Kidney (tissue), 14 donors: ENCODE measurements around the gene GABBR2. TPM values are rescaled to one million over a fixed set of nuclear protein-coding genes. Genes with fewer than 3 reads are reported as not detected.

Experiments used
- DNase-seq, 5 donors: peaks; one replicate each; pipeline ENCODE4 v3.0.0-alpha.2; 2013 to 2020
- FAIRE-seq: peaks from 2 replicates; lab custom pipeline; 2012; peaks lifted over from hg19 to GRCh38; lab: Jason Lieb, UNC
- H3K27ac ChIP-seq, 2 donors: one replicate each; pipeline ENCODE4 v1.7.0; 2013; ENCODE audit warnings: low read depth in 2 of 2, low read length in 2 of 2, inconsistent platforms in 1 of 2
- H3K27me3 ChIP-seq: one replicate; pipeline ENCODE4 v1.7.1; 2013; ENCODE audit warnings: low read length, inconsistent platforms; ENCODE audit not compliant: control insufficient read depth, insufficient read depth
- H3K36me3 ChIP-seq, 3 donors: one replicate each; pipeline versions ENCODE4 v1.7.0 to v1.7.1; 2013; ENCODE audit warnings: low read length in 3 of 3, control low read depth in 1 of 3, inconsistent platforms in 1 of 3; ENCODE audit not compliant: insufficient read depth in 3 of 3, control insufficient read depth in 2 of 3
- H3K4me1 ChIP-seq, 3 donors: one replicate each; pipeline versions ENCODE4 v1.7.0 to v1.7.1; 2013; ENCODE audit warnings: low read length in 3 of 3, inconsistent platforms in 1 of 3, low read depth in 1 of 3; ENCODE audit not compliant: control insufficient read depth in 2 of 3, insufficient read depth in 2 of 3
- H3K4me3 ChIP-seq, 3 donors: one replicate each; pipeline versions ENCODE4 v1.7.0 to v1.8.1; 2013; ENCODE audit warnings: low read length in 3 of 3, control low read depth in 1 of 3, inconsistent platforms in 1 of 3
- H3K9ac ChIP-seq, 3 donors: one replicate each; pipeline versions ENCODE4 v1.7.0 to v1.7.1; 2013; ENCODE audit warnings: low read length in 3 of 3, control low read depth in 1 of 3, inconsistent platforms in 1 of 3
- H3K9me3 ChIP-seq, 3 donors: one replicate each; pipeline versions ENCODE4 v1.7.0 to v1.7.1; 2013; ENCODE audit warnings: low read length in 3 of 3, control low read depth in 1 of 3, inconsistent platforms in 1 of 3; ENCODE audit not compliant: control insufficient read depth in 2 of 3, insufficient read depth in 1 of 3
- intact Hi-C: fragments of 100-400 bp; cut with DNase I; formaldehyde crosslinking; loops from one replicate; pipeline ENCODE4 v1.11.1; 2022
- polyA plus RNA-seq: library from polyadenylated mRNA; stranded (reverse); fragments of 350-450 nt; fragmentation: Illumina TruSeq; extraction: RNeasy Lipid Tissue Mini Kit (QIAGEN cat#74804); gene quantifications from one replicate; pipeline ENCODE4 v1.2.3, GENCODE V29; 2014; ENCODE audit warnings: low read depth, low replicate concordance; ENCODE audit not compliant: insufficient read depth
- total RNA-seq: library from RNA; stranded (reverse); fragmentation: NEBNext Ultra II Directional; extraction: Animal tissue kit (Norgen Biotek cat#: 25700); gene quantifications from one replicate; pipeline ENCODE4 v1.2.1, GENCODE V29; 2021
- TF ChIP-seq, protein P1 (sequence below): IDR thresholded peaks from 3 replicates; pipeline ENCODE4 v1.5.1; 2012; ENCODE audit warnings: mild to moderate bottlenecking, moderate library complexity, borderline replicate concordance; ENCODE audit not compliant: insufficient read depth; ENCODE audit errors: extremely low read depth
- donor health status: control.
- donor health status: control.
- donor health status: control.
- donor health status: control.
- donor health status: control.
- donor health status: DM: yes; HTN: yes; CAD: no.
- donor health status: Normal renal cell carcinoma (clear cell type).

Gene GABBR2
- total and polyA plus RNA-seq, 2 donors from 2014 or later = 0.06 TPM; not detected in 1

DNA sequence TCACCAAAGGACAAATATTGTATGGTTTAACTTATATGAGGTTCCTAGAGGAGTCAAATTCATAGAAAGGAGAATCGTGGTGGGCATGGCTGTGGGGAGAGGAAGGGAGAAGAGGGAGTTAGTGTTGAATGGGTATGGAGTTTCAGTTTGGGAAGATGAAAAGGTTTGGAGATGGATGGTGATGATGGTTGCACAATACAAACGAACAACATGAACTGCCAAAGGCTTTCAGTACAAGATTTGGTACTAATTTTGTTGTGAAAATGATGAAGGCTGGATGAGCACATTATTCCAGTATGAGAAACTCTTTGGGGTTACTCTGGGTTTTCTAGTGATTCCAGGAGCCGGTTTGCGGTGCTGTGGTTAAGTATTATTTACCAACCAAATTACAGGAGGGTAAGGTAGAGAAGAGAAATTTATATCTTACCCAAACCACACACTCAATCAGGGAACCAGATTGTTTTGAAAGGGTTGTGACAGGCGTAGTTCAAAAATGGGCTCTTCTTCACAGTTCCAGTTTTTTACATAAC lies 341.3 kb downstream of the GABBR2 start:
- Histone ChIP-seq H3K9me3 (peaks cover 2 to 15% (median 2%) of the 10 kb centered on the region in 3 donors), H3K36me3 (no peaks in the 10 kb centered on the region), H3K9ac (no peak overlapping the region), H3K27ac (no peak overlapping the region), H3K27me3 (no peaks in the 10 kb centered on the region), H3K4me1 (no peaks in the 10 kb centered on the region), H3K4me3 (no peak overlapping the region)
- DNase-seq (no peak), FAIRE-seq (no peak)
- TF ChIP-seq, protein P1, sequence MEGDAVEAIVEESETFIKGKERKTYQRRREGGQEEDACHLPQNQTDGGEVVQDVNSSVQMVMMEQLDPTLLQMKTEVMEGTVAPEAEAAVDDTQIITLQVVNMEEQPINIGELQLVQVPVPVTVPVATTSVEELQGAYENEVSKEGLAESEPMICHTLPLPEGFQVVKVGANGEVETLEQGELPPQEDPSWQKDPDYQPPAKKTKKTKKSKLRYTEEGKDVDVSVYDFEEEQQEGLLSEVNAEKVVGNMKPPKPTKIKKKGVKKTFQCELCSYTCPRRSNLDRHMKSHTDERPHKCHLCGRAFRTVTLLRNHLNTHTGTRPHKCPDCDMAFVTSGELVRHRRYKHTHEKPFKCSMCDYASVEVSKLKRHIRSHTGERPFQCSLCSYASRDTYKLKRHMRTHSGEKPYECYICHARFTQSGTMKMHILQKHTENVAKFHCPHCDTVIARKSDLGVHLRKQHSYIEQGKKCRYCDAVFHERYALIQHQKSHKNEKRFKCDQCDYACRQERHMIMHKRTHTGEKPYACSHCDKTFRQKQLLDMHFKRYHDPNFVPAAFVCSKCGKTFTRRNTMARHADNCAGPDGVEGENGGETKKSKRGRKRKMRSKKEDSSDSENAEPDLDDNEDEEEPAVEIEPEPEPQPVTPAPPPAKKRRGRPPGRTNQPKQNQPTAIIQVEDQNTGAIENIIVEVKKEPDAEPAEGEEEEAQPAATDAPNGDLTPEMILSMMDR = no peak
- intact Hi-C loops = no loop called here

DNA sequence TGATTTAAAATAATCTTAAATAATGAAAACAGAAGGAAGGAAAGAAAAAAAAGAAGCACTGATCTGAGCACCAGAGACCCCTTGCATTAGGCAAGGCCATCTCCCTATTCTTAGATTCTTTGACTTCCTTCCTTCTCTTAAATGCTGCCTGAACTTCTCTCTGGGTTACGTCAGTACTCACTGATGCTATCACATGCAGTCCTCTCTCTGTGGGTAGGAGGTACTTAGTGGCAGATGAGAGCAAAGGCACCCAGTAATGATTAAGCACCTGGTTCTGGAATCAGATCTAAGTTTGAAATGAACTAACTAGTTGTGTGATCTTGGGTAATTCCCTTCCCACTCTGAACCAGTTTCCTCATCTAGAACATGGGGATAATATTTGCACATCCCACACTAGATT lies 343.0 kb downstream of the GABBR2 start:
- peaks cover 2 to 15% (median 2%) of the 10 kb centered on the region in 3 donors for H3K9me3 ChIP-seq
- H3K4me3 ChIP-seq = no peak overlapping the region
- no peak for DNase-seq
- H3K4me1 ChIP-seq = no peaks in the 10 kb centered on the region
- H3K9ac ChIP-seq = no peak overlapping the region
- H3K27me3 ChIP-seq = no peaks in the 10 kb centered on the region
- TF ChIP-seq, protein P1 = no peak
- FAIRE-seq = no peak
- intact Hi-C loops = no loop called here
- no peak overlapping the region for H3K27ac ChIP-seq
- H3K36me3 ChIP-seq = no peaks in the 10 kb centered on the region

DNA sequence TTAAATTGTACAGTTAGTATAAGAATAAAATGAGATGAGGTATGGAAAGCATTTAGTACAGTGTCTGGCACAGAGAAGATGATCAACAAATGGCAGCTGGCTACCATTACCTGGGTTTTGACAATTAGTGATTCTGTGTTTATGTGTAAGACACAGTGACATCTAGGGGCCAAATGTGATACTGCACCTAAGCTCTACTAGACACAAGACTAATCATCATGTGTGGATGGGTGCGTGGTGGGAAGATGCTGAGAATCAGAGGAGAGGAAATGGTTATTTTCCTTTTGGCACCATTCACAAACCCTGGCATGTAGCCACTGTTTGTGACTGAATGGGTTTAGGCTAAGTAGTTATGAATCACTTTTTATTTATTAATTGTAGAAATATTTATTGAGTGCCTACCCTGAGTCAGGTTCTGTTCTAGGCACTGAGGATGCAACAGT lies 343.5 kb downstream of the GABBR2 start:
- H3K36me3 ChIP-seq = no peaks in the 10 kb centered on the region
- TF ChIP-seq, protein P1 = no peak
- no peak overlapping the region for H3K9ac ChIP-seq
- no peak overlapping the region for H3K4me3 ChIP-seq
- H3K27me3 ChIP-seq = no peaks in the 10 kb centered on the region
- H3K27ac ChIP-seq = no peak overlapping the region
- DNase-seq (no peak), FAIRE-seq (no peak)
- H3K4me1 ChIP-seq = no peaks in the 10 kb centered on the region
- intact Hi-C loops = no loop called here
- peaks cover 2 to 15% (median 2%) of the 10 kb centered on the region in 3 donors for H3K9me3 ChIP-seq

DNA sequence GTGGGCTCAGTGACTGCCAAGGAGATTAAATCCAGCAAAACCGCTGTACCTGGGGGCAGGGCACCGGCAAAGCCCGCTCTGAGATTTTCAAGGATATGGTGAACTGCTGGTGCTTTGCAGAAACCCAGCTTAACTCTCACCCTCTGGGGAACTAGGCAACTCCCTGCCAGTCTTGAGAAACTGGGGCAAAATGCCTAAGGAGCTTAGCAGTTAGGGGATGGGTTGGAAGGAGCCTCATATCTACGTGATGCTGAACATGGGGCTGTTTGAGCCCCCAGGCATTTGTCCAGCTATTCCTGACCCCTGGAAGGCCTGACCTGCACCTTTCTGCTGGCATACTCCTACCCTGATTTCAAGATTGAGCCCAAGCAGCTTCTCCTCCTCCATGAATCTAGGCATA lies 344.6 kb downstream of the GABBR2 start:
- no peak overlapping the region for H3K27ac ChIP-seq

More for the DNA sequence above, 344.6 kb downstream of the GABBR2 start:
- peaks cover 2 to 15% (median 2%) of the 10 kb centered on the region in 3 donors for H3K9me3 ChIP-seq
- no peaks in the 10 kb centered on the region for H3K4me1 ChIP-seq
- DNase-seq = no peak
- TF ChIP-seq, protein P1 = no peak
- no peak overlapping the region for H3K4me3 ChIP-seq
- FAIRE-seq = no peak
- intact Hi-C loops = no loop called here
- no peaks in the 10 kb centered on the region for H3K36me3 ChIP-seq
- no peak overlapping the region for H3K9ac ChIP-seq
- H3K27me3 ChIP-seq = no peaks in the 10 kb centered on the region
